Heart left ventricle (tissue), 13 donors: ENCODE data around the gene CHSY3.

Source experiments
- POLR2A ChIP-seq, 2 donors: fragments of 450-650 bp; IDR thresholded peaks; one replicate each; pipeline ENCODE4 v1.6.1; 2017; ENCODE audit warnings: antibody characterized with exemption in 2 of 2, mild to moderate bottlenecking in 2 of 2, moderate library complexity in 2 of 2
- TF ChIP-seq, protein P1 (sequence below), 12 donors: fragments of 200-600 bp; sonication (generic) in 4 of 12; IDR thresholded peaks; one replicate each; pipeline versions ENCODE4 v1.5.0 to v1.8.0; 2018 to 2022; ENCODE audit warnings: antibody characterized with exemption in 12 of 12, mild to moderate bottlenecking in 5 of 12
- donor health status: ischemic (EF 13 %, LVEDD 7.1; RV severe dilation, severe dysfunction).
- donor health status: DM: no; HTN: yes; CAD: no.
- donor health status: DM: no; HTN: no; CAD: no.
- donor health status: ischemic (EF 25% LVEDD 6.9; RV normal size, moderate dysfunction).
- donor health status: ischemic (EF 25% LVEDD 5.7; RV mildly dilated, moderate dysfunction).
- donor health status: ischemic (EF 35%, LVEDD 5.7; RV mildly dilated, moderate dysfunction).
- donor health status: nonischemic (EF 11% LVEDD 7.7; RV severe dilation, severe dysfunction).
- donor health status: DM: yes; HTN: yes; CAD: no.
- donor health status: PGD.
- donor health status: ischemic (EF 29% LVEDD 5.4; RV normal size, mild dysfunction).
- donor health status: nonischemic (EF 23%, LVEDD 6.1; RV moderate dilation, normal function).

DNA sequence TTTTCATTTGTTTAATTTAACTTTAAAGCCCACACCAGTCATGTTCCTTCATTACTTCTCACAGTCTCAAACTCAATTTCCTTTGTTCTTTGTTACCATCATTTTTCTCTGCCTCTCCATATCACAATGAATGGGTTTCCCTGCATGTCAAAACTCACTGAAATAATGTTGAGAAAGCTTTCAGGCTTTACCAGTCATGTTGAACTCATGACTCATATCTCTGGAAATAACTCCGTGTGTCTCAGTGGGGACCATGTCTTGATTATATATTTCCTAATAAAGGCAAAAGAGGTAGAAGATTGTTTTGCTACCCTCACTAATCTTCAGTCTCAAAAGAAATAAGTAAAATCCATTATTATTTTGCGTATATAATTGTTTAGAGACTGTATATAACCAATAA is 231.2 kb downstream of the CHSY3 start:
- no peak for TF ChIP-seq POLR2A (IDR thresholded peaks at IDR 0.05)
- TF ChIP-seq, protein P1, sequence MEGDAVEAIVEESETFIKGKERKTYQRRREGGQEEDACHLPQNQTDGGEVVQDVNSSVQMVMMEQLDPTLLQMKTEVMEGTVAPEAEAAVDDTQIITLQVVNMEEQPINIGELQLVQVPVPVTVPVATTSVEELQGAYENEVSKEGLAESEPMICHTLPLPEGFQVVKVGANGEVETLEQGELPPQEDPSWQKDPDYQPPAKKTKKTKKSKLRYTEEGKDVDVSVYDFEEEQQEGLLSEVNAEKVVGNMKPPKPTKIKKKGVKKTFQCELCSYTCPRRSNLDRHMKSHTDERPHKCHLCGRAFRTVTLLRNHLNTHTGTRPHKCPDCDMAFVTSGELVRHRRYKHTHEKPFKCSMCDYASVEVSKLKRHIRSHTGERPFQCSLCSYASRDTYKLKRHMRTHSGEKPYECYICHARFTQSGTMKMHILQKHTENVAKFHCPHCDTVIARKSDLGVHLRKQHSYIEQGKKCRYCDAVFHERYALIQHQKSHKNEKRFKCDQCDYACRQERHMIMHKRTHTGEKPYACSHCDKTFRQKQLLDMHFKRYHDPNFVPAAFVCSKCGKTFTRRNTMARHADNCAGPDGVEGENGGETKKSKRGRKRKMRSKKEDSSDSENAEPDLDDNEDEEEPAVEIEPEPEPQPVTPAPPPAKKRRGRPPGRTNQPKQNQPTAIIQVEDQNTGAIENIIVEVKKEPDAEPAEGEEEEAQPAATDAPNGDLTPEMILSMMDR (IDR thresholded peaks at IDR 0.05), result no peak
